ENCODE data around the gene NR1H2.

DNA sequence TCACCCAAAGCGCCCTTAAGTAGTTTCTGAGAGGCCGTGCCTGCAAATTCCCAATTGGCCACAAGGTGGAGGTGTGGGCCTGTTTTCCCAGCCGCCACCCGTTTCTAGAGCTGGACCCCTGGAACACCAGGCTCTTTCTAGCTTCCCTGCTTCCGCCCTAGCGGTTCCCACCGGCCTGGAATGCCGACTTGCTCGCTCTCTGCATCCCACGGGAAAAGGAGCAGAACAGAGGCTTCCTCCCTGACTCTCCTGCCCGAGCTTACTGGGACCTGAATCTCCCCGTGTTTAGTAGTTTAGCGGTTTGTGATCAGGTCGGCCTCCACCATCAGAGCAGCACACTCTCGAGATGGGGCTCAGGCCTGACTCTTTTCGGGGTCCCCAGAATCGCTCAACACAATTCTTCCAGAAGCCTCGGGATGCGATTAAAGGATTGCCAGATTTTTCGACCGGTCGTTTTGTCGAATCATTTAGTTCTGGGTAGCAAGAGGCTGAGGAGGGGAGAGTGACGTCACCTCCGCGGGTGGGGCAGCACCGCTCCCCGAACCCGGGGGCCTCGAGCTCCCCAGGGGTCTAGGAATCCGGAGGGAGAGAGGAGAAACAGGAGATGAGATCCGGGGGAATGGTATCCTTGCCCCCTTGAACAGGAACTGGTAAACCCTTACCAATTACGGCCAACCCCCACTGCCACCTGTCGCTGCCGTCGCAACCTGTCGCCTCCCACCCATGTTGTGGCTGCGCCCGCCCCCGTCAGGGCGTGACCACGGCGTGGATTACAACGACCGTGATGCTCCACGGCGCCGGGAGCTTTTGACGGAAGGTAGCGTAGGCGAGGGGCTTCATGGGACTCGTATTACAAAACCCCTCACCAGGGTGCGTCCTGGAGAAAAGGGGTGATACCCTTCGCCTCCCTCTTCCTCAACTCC is 18.8 kb upstream of the NR1H2 start:
- TF ChIP-seq CTCF (IDR thresholded peaks at IDR 0.05; ENCODE audit: insufficient read depth, low read length) (peak; percentile 51), GABPA (IDR thresholded peaks at IDR 0.05; ENCODE audit: low read depth) (no peak), POLR2AphosphoS5 (IDR thresholded peaks at IDR 0.05; ENCODE audit: low read depth) (no peak), SPI1 (IDR thresholded peaks at IDR 0.05; ENCODE audit: borderline replicate concordance, low read depth) (no peak)

Data from HL-60 (cell line).